ENCODE data around the gene NRG3. TPM values are rescaled to one million over a fixed set of nuclear protein-coding genes. Genes with fewer than 3 reads are reported as not detected.

Gene NRG3
- total and polyA plus RNA-seq, 2 of the 8 experiments (the other 6 are each of a cell fraction or from before 2014, with no cell fraction given): 4.2 to 5.0 TPM

- no peak for TF ChIP-seq TBP (IDR thresholded peaks at IDR 0.05; ENCODE audit: low read depth, low read length)
- no peak for TF ChIP-seq SP4 (IDR thresholded peaks at IDR 0.05; ENCODE audit: low read length)
- TF ChIP-seq SP1 (IDR thresholded peaks at IDR 0.05; ENCODE audit: low read depth, low read length): no peak
- no peak for TF ChIP-seq POU5F1 (IDR thresholded peaks at IDR 0.05; ENCODE audit: low read depth, low read length)
- TF ChIP-seq BCL11A (IDR thresholded peaks at IDR 0.05; ENCODE audit: low read depth in 2 of 2, low read length in 2 of 2): no peak
- no peak for TF ChIP-seq TAF1 (IDR thresholded peaks at IDR 0.05; ENCODE audit: low read depth, low read length)
- TF ChIP-seq GABPA (IDR thresholded peaks at IDR 0.05; ENCODE audit: borderline replicate concordance, insufficient read depth, low read length): no peak
These were observed 446.7 kb downstream of the NRG3 start (continued) for GRCh38 chr10:82321724-82322123.
